Measurements from ENCODE around the gene KRTAP10-5.
"Not testable (repeated sequence)": the region's sequence is repeated elsewhere in the genome, so short reads cannot be mapped to it uniquely, and the experiment has no call there.

Gene KRTAP10-5, protein sequence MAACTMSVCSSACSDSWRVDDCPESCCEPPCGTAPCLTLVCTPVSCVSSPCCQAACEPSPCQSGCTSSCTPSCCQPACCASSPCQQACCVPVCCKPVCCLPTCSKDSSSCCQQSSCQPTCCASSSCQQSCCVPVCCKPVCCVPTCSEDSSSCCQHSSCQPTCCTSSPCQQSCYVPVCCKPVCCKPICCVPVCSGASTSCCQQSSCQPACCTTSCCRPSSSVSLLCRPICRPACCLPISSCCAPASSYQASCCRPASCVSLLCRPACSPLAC

DNA sequence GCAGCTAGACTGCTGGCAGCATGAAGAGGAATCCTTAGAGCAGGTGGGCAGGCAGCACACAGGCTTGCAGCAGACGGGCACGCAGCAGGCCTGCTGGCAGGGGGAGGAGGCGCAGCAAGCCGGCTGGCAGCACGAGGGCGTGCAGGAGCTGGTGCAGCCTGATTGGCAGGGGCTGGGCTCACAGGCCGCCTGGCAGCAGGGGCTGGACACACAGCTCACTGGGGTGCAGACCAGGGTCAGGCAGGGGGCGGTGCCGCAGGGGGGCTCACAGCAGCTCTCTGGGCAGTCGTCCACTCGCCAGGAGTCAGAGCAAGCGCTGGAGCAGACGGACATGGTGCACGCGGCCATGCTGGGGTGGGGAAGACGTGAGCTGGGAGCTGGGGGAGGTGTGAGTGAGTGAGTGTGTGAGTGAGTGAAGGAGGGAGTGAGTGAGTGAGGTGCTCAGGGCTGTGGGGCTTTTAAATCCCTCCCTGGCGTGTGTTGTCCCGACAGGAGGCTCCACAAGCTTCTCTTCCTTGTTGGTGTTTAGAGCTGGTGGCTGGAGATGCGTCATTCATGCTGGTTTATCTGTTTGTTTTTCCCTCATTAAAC, at the start of gene KRTAP10-5:
KRTAP10-5 (minus strand) TSS at position 374 of the 591 bp plus-strand sequence; CDS start at position 348, 26 bp downstream.
- in situ Hi-C loops (cut with MboI; ENCODE audit: low sequenced_read_pairs) = not testable (repeated sequence)

DNA sequence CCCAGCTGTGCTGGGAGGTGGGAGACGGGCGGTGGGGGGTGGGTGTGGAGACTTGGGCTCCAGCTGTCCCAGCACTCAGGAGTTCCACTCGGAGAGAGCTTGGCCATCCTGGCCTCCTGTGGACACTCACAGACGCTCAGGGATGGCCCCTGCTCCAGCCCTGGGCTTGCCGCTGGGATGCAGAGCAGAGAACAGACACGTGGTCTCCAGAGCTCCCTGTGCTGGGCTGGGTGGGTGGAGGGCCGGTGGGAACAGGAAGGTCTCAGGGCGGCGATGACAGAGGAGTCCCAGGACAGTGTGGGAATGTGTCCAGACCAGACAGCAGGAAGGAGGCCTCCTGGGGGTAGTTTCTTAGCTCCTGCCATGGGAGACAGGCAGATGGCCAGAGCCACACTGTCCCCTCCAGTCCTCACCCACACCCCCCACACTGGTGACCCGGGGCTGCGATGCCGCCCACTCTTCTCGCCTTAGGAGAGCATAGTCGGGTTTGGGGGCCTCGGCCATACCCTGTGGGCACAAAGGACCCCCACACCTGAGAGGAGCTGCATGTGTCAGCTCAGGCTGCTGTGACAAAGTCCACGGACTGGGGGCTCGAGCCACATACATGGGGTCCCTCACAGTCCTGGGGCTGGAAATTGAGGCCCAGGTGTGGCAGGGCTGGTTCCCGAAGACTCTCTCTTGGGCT, 48.4 kb upstream of the KRTAP10-5 start:
- in situ Hi-C loops (cut with MboI; ENCODE audit: low sequenced_read_pairs) = no loop called here

DNA sequence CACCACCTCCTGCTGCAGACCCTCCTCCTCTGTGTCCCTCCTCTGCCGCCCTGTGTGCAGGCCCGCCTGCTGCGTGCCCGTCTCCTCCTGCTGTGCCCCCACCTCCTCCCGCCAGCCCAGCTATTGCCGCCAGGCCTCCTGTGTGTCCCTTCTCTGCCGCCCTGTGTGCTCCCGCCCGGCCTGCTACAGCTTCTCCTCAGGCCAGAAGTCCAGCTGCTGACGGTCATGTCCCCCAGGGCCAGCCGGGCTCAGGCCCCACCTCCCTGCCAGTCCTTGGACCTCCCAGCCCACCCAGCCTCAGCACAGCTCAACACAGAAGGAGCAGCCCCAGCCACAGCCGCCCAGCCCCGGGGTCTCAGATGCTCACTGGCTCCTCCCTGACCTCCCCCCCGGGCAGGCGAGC, 47.4 kb upstream of the KRTAP10-5 start:
- in situ Hi-C loops (cut with MboI; ENCODE audit: low sequenced_read_pairs) = not testable (repeated sequence)

DNA sequence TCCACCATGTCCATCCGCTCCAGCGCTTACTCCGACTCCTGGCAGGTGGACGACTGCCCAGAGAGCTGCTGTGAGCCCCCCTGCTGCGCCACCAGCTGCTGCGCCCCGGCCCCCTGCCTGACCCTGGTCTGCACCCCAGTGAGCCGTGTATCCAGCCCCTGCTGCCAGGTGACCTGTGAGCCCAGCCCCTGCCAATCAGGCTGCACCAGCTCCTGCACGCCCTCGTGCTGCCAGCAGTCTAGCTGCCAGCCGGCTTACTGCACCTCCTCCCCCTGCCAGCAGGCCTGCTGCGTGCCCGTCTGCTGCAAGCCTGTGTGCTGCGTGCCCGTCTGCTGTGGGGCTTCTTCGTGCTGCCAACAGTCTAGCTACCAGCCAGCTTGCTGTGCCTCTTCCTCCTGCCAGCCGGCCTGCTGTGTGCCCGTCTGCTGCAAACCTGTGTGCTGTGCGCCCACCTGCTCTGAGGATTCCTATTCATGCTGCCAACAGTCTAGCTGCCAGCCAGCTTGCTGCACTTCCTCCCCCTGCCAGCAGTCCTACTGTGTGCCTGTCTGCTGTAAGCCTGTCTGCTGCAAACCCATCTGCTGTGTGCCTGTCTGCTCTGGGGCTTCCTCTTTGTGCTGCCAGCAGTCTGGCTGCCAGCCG, 46.9 kb upstream of the KRTAP10-5 start:
- in situ Hi-C loops (cut with MboI; ENCODE audit: low sequenced_read_pairs) = not testable (repeated sequence)

DNA sequence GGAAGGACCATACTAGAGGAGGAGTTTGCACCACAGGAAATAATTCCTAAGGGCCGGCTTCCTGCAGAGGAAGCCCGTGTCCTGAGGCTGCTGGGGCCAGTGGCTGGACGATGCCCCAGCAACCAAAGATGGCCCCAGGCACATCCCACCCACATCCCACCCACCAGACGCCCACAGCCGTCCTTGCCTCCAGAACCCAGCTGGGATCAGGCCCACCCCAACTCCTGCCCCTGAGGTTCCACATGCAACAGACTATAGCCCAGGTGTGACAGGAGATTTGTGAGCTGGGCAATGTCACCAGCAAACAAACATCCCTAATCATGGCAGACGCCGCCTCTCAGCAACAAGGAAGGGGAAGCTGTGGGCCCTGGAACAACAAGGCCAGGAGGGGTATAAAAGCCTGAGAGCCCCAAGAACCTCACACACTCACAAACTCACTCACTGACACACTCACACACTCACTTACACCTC, 46.3 kb upstream of the KRTAP10-5 start, which contains the start of gene KRTAP10-9:
KRTAP10-9 (plus strand) TSS at position 421 of the 471 bp plus-strand sequence. CDS start 79 bp downstream, outside the sequence.
- in situ Hi-C loops (cut with MboI; ENCODE audit: low sequenced_read_pairs) = no loop called here

DNA sequence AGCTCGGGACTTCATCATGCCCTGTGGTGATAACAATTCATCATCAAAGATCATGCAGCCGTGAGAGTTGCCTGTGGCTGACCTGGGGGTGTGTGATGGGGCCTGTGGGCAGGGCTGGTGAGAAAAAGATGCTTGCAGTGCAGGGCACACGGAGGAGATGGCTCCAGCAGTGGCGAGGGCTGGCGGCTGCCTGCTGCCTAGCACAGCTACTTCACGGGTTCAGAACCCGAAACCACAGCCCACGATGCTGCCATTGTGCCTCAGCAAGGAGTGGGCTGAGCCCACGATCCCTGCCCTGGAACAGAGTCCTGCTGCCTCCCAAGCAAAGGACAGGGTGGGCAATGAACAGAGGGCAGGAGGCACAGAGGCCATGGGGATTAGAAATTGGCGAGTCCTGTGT, 45.9 kb upstream of the KRTAP10-5 start:
- in situ Hi-C loops (cut with MboI; ENCODE audit: low sequenced_read_pairs) = no loop called here

DNA sequence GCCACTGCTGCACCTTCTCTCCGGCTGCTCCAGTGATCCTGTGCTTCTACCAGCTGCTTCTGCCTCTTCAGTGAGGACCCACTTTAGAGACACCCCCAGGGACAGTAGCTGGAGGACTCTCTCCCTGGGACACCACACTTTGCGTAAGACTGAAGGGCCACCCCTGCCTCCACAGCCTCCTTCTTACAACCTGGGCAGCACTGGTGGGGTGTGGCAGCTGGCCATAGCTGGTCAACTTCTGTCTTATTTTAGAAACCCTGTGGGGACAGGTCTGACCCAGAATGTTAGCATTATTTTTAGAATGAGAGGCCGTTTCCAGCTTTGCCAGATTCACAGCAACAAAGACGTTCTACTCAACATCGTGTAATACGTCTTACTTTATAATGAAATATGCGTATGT, 45.4 kb upstream of the KRTAP10-5 start:
- in situ Hi-C loops (cut with MboI; ENCODE audit: low sequenced_read_pairs) = no loop called here

DNA sequence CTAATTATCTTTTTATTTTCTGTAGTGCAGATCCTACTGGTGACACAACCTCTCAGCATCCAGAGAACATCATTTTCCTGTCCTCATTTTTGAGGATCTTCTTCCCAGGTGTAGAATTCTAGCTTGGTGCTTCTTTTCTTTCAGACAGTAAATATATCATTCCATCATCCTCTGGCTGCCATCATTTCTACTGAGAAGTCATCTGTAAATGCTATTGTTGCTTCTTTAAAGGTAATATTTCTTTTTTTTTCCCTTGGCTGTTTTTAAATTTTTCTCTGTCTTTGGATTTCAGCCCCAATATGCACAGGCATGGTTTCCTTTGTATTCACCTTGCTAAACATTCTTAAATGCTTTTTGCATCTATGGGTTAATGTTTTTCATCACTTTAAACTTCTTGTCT, 43.2 kb upstream of the KRTAP10-5 start:
- in situ Hi-C loops (cut with MboI; ENCODE audit: low sequenced_read_pairs) = no loop called here

DNA sequence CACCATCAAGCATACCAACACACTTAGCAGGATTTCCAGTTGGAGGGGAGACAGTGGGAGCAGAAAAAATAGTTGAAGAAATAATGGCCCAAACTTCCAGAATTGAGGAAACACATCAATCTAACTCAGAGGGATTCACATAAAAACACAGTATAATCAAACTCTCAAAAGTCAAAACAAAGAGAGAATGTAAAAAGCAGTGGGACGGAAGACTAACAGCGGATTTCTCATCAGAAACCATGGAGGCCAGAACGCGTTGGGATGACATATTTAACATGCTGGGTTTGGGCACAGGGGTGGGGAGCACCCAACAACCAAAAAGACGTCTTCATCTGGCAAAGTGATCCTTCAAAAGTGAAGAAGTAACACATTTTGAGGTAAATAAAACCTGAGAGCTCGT, 39.5 kb upstream of the KRTAP10-5 start:
- in situ Hi-C loops (cut with MboI; ENCODE audit: low sequenced_read_pairs) = no loop called here

DNA sequence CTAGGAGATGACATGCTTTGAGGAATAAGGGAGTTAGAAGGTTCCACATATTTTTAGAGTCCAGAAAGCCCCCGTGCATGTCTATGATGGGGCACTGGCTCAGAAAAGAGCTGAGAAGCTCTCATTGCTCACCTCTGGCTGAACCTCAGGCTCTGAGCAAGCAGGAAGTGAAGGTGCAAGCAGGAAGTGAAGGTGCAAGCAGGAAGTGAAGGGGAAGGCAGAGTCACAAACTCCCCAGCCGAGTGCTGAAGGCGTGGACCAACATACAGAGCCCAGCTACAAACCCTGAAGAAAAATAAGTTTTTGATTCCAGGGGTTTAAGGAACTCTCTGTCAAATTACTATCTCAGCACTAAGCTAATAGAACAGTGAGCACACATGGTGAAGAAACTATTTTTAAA, 38.5 kb upstream of the KRTAP10-5 start:
- in situ Hi-C loops (cut with MboI; ENCODE audit: low sequenced_read_pairs) = no loop called here

DNA sequence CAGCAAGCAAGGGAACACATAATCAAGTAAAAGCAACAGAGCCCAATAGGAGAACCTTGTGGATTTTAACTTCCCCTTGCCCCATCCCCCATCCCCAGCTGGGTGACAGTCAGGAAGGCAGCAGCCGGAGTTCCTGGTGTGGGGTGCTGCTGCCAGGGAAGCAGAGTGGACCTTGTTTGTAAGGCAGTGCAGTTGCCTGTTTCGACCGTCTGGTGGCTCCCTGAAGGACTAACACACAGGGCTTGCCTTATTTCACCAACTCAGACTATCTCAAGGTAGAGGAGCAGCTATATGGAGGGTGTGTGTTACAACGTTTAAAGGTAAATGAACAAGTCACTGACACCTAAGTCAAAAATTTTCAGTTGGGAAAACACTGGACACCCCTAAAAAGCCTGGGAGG, 38.1 kb upstream of the KRTAP10-5 start:
- in situ Hi-C loops (cut with MboI; ENCODE audit: low sequenced_read_pairs) = no loop called here

DNA sequence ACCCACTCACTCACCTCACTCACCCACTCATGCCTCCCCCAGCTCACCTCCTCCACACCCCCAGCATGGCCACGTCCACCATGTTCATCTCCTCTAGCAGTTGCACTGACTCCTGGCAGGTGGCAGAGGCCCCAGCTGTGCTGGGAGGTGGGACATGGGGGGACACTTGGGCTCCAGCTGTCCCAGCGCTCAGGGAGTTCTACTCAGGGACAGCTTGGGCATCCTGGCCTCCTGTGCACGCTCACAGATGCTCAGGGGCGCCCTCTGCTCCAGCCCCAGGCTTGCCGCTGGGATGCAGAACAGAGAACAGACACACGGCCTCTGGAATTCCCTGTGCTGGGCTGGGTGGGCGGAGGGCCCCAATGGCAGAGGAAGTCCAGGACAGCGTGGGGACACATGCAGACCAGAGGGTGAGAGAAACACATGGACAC, 36.7 kb upstream of the KRTAP10-5 start:
- in situ Hi-C loops (cut with MboI; ENCODE audit: low sequenced_read_pairs) = no loop called here

DNA sequence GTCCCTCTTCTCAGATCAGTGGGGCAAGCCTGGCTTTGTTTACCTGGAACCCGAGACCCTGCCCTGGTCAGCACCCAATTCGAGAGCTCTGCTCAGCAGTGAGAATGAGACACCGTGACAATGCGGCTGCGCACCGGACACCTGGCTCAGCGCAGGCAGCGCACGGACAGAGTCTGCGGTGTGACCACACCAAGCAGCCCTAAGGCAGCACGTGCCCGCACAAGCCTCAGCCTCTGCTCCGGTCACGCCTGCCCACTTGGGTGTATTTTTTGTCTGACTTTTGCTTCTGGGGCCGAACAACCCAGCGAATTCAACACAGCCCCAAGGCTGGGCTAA, 36.2 kb upstream of the KRTAP10-5 start:
- in situ Hi-C loops (cut with MboI; ENCODE audit: low sequenced_read_pairs) = no loop called here

DNA sequence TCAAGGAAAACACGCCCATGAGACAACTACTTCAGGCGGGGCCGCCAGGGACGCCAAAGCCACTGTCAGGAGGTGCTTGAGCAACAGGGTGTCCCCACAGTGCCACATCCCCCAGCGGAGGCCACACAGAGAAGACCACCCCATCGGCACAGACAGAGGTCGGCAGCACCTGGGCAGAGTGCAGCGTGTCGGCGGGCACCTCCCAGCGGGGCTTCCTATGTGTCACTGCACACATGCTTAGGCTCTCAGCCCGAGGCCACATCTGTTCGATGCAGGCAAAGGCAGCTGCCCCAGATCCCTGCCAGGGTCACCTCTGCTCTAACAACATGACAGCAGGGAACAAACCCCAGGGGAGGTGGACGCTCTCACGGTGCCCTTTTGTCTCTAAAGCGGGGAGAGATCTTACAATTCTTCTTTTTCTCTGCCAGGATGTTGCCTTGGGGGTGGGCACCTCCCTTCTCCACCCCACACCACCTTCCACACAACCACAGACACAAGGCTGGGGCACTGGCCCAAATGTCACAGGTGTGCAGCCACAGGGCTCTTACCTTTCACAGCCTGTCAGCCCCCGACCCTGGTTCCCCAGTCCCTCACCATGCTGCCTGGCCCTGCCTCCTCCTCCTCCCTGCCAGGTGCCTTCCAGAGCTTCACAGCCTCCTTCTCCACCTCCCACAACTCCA, 35.6 kb upstream of the KRTAP10-5 start:
- in situ Hi-C loops (cut with MboI; ENCODE audit: low sequenced_read_pairs) = no loop called here

DNA sequence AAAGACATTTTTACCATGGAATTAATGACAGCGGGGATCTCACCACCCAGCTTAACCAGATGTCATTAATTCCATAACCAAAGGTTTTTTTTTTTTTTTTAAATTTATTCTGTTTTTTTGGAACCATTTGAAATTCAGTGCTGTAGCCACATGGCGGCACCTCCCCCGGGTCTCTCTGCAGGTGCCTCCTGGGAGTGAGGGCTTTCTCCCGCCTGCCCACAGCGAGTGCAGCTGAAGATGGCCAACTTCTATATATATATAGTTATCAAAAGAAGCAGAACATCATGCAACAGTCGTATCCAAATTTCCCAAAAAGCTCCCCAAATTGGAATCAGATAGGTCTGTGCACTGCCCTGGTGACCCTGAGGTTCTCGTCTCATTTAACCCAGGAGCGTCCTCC, 35.1 kb upstream of the KRTAP10-5 start:
- in situ Hi-C loops (cut with MboI; ENCODE audit: low sequenced_read_pairs) = no loop called here

DNA sequence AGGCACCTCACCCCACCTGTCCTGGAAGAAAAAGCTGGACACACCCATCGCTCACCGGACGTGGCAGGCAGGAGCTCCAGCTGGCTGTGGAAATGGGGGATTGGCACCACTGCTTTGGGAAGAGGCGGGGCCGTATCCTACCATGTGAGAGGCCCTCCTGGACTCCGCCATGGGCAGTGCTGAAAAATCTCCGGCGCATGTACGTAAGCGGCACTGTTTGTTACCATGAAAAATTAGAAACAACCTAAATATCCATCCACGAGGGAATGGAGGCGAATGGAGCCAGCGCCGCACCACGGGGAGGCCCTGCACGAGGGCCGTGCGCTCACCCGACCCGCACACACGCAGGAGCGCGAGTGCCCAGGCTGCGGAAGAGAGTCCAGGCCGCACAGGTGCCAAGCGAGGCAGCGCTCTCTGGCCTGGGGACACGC, 34.6 kb upstream of the KRTAP10-5 start:
- in situ Hi-C loops (cut with MboI; ENCODE audit: low sequenced_read_pairs) = no loop called here

DNA sequence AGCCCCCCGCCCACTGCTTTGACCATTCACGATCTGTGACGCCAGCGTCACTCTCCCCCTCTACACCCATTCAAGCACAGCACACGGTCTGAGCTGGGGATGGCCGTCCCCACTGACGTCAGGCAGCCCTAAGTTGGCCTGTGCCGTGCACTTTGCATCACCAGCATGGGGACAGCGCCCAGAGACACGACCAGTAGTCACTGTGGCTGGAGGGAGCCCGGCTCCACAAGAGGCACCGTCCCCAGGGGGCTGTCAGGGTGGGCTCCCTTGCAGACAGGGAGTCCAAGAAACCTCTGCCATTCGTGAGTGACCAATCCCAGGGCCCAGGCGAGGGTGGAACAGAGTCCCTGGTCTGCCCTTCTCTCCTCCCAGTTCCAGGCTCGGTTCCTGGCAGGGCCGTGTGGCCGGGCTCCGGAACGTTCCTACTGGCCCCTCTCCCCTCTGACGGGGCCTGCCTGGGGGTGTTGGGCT, 33.8 kb upstream of the KRTAP10-5 start:
- in situ Hi-C loops (cut with MboI; ENCODE audit: low sequenced_read_pairs) = no loop called here

DNA sequence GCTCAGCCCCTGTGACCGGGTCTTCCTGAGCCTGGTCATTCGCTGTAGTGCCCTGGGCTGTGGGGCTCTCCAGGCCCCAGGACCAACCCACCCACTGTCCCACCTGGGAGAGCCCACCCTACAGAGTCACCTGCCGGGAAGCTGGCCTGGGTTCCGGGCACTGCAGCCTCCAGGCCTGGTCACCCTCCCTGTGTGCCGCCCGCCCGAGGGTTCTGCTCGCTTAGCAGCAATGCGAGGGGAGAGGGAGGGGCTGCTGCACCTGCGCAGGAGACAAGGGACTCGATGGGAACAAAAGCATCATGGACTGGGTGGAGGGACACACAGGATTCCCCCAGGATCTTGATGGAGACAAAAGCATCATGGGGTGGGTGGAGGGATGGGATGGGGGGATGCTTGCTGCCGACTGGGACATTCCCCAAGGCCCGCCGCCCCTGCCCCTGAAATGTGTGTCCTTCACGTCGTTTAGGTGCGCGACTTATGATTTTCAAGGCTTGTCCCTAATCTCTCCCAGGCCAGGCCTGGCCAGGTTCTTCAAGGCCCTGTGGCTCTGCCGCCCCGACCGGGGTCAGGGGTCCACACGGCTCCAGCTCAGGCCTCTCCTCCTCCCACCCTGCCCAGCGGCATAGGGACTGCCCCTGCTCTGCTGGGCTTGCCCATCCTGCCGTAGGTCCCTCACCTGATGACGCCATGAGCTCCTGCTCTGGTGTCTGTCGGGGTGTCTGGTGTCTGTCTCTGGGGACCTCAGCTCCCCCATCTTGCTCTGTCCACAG, 33.2 kb upstream of the KRTAP10-5 start:
- in situ Hi-C loops (cut with MboI; ENCODE audit: low sequenced_read_pairs) = no loop called here

DNA sequence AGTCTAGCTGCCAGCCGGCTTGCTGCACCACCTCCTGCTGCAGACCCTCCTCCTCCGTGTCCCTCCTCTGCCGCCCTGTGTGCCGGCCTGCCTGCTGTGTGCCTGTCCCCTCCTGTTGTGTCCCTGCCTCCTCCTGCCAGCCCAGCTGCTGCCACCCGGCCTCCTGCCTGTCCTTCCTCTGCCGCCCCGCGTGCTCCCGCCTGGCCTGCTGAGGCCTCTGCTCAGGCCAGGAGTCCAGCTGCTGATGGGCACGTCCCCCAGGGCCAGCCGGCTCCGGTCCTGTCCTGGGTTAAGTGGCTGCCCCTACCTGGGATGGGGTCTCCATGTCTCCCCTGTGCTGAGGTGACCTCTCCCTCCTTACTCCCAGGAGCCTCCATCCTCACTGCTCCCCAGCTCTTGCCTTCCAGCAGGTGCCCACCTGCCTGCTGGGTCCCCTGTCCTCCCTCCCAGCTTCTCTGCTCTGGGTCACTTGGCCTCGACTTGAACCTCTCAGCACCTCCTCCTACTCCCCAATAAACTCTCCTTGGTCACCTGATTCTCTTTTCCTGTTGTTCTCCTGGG, 32.3 kb upstream of the KRTAP10-5 start:
- in situ Hi-C loops (cut with MboI; ENCODE audit: low sequenced_read_pairs) = no loop called here

DNA sequence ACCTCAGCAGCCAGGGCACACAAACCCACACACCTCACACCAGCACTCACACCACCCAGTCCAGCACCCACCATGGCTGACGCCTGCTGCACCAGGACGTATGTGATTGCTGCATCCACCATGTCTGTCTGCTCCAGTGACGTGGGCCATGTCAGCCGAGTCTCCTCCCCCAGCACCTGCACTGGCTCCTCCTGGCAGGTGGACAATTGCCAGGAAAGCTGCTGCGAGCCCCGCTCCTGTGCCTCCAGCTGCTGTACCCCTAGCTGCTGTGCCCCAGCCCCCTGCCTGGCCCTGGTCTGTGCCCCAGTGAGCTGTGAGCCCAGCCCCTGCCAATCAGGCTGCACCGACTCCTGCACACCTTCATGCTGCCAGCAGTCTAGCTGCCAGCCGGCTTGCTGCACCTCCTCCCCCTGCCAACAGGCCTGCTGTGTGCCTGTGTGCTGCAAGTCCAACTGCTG, 31.7 kb upstream of the KRTAP10-5 start, which contains the start of gene KRTAP10-8:
KRTAP10-8 (plus strand) TSS at position 51 of the 458 bp plus-strand sequence; CDS start at position 73, 22 bp downstream.
- in situ Hi-C loops (cut with MboI; ENCODE audit: low sequenced_read_pairs) = no loop called here
